H1 (cell line): ENCODE measurements around the gene COL4A1. TPM values are rescaled to one million over a fixed set of nuclear protein-coding genes. Genes with fewer than 3 reads are reported as not detected.

ENCODE experiments used
- EGR1 ChIP-seq: IDR thresholded peaks from 2 replicates; pipeline ENCODE4 v1.6.1; 2011; ENCODE audit warnings: low read depth, low read length, borderline replicate concordance
- polyA plus RNA-seq, 7 experiments: library from polyadenylated mRNA; depleted of rRNA in 3 of 7; stranded (reverse) in 5 of 7; unstranded in 2 of 7; fragments of >200 nt in 5 of 7; fragments of 200-250 nt in 2 of 7; gene quantifications; 1 replicate in 5 of 7; 2 replicates in 1 of 7; 4 replicates in 1 of 7; pipeline versions ENCODE4 v1.2.1 to v1.2.3, GENCODE V29; 2011 to 2013; ENCODE audit warnings: missing spikeins in 2 of 7, mixed read lengths in 2 of 7
- total RNA-seq: library from RNA; stranded (reverse); fragmentation: NEBNext Ultra II Directional; extraction: Animal tissue kit (Norgen Biotek cat#: 25700); gene quantifications from 2 replicates; pipeline ENCODE4 v1.2.1, GENCODE V29; 2021

Gene COL4A1
- total and polyA plus RNA-seq, 2 of the 8 experiments (the other 6 are each of a cell fraction or from before 2014, with no cell fraction given) = 30.7 to 82.0 TPM

DNA sequence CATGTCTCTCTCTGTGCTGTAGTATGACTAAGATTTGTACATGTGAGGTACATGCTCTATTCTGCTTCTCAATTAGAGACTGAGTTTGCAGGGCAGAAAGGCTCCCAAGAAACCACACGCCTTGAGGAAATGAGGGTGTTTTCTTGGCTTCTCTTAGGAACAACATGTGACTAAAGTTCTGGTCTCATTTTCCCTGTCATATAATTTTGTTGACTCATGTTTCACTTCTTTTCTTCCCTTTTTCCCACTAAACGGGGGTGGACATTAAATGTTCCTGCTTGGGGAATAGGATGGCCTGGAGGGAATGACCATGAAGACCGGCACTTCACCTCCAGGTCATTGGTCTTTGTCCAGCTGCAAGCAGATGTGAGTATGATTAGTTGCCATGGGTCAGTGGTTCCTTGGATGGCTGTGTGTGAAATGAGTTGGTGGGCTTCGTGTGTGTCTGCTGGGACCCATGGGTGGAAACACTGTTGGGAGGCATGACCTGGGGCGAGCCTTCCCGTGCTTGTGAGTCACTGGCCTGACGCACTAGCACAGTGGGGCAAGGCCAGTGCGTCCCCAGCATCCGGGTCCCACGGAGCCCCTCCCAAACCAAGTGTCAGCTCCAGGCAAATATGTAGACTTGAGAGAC, 56.6 kb downstream of the COL4A1 start (continued):
- no peak for TF ChIP-seq EGR1
